GM19193 (cell line): Measurements from ENCODE around the gene PHACTR2.

ENCODE experiments used
- POLR2A ChIP-seq: IDR thresholded peaks from 4 replicates; pipeline ENCODE4 v1.6.1; 2011; ENCODE audit not compliant: insufficient read depth, insufficient read length; ENCODE audit errors: extremely low read depth

The PHACTR2 gene

GRCh38 chr6:143767433-143767832 lies 89.7 kb downstream of the PHACTR2 start:
- TF ChIP-seq POLR2A: no peak

GRCh38 chr6:143772116-143773086 lies 94.6 kb downstream of the PHACTR2 start:
- TF ChIP-seq POLR2A: no peak

- TF ChIP-seq POLR2A: no peak
Measured at GRCh38 chr6:143773506-143774150, 95.9 kb downstream of the PHACTR2 start.

GRCh38 chr6:143774347-143774746 lies 96.6 kb downstream of the PHACTR2 start:
- TF ChIP-seq POLR2A: no peak

DNA sequence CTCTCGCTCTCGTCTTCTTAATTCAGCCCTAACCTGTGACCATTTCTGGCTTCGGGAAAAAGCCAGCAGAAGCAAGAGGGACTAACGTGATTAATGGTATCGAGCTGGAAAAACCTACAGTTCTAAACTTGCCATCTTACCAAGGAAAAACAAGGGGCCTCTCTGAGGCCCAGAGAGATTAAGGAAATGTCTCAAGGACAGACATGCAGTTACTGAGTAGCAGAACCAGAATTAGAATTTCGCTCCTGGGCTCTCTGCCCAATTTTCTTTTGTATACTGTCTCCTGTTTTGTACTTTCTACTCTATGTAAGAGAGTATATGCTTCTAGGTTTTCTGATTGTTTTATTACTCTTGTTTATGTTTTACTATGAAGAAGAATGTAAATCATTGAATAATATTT lies 97.6 kb downstream of the PHACTR2 start:
- no peak for TF ChIP-seq POLR2A

- TF ChIP-seq POLR2A: no peak
Measured at GRCh38 chr6:143778926-143779325, 101.2 kb downstream of the PHACTR2 start.

DNA sequence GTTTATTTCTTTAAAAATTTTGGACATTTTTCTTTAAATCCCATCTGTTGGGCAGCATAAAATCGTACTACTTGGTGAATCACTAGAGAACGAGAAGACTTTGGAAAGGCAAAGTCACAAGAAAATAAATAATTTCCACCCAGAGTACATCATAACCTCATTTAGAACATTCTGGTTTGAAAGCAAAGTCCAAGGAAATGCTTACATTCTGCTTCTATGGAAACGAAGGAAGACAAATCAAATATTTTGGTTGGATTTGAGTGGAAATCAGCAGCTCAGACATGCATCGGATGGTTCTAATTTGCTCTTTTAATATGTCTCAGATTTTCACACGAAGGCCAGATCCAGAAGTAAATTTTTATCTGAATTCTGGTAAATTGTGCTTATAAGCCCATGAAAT lies 104.7 kb downstream of the PHACTR2 start:
- TF ChIP-seq POLR2A: no peak

GRCh38 chr6:143783077-143783476 lies 105.3 kb downstream of the PHACTR2 start:
- no peak for TF ChIP-seq POLR2A

DNA sequence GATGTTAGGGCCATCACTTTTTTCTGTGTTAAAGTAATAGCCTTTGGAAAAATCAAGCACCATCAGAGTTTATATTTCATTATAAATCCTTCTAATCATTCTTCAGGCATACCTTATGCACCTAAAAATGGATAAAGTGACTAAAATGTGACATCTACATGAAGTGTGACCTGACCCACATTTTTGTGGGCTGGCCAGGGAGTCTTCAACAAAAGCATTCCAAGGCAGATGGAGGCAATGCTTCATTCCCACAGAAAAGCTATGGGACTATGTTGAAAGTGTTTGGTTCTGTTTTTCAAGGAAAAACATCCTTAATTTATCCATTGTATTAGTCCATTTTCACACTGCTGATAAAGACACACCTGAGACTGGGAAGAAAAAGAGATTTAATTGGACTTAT lies 106.6 kb downstream of the PHACTR2 start:
- no peak for TF ChIP-seq POLR2A

DNA sequence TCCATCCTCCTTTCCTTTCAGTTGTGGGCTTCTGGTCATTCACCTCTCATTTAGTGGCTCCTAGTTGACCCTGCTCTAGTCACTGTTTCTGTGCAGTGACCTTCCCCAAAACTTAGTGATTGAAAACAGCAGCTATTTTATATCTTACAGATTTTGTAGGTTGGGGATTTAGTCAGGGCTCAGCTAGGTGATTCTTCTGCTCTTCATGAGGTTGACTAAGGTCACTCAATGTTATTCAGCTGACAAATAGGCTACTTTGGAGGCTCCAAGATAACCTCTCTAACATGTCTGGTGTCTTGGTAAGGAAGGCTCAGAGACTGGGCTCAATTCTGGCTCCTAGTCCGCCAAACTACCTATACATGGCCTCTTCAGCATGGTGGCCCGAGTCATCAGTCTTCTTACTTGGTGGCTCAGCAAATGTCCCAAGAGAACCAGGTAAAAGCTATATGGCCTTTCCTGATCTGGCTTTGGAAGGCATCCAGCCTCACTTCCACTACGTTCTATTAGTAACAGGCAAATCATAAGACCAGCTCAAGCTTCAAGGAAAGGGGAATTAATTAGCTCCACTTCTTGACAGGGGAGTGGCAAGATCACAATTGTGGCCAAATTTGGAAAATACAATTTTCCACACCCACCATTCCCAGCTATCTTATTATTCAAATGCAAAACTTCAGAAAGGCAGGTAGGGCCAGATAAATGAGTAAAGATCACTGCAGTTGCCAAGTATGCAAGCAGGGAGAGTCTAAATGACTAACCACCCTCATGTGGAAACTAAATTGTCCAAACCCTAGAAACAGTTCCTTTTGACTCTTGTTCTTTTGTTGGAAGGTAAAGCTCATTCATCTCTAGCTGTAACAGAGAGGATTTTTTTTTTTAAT lies 114.9 kb downstream of the PHACTR2 start:
- TF ChIP-seq POLR2A: no peak

- TF ChIP-seq POLR2A: no peak
Measured at GRCh38 chr6:143793280-143793619, 115.5 kb downstream of the PHACTR2 start.

- no peak for TF ChIP-seq POLR2A
Measured at GRCh38 chr6:143802833-143803565, 125.2 kb downstream of the PHACTR2 start.

DNA sequence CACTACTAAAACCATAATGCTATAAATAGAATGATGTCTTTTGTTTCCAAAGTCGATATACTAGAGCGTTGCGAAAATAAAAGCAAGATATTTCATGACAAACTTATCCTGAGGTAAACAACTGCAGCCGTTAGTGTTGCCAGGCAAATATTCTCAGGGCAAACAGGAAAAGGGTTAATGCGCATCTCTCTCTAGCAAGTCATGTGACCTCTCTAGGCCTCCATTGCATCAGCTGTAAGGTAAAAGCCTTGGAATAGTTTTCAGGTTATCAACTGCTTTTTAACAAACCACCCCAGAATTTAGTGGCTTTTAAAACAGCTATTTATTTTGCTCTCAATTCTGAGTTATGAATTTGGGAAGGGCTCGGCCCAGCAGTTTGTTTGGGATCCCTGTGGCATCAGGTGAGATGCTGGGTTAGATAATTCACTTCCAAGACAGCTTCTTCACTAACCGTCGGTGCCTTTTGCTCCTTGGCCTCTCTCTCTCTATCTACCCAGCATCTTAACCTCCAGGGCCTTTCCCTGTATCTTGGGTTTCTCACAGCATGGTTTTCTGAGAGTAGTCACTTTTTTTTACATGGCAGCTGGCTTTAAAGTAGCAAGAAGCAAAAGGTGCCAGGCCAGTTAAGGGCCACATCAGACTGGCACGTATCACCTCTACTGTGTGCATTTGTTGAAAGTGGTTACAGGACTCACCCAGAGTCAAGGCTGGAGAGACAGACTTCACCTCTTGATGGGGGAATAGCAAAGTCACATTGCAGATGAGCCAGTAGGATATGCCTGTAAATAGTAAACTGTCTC lies 126.2 kb downstream of the PHACTR2 start:
- no peak for TF ChIP-seq POLR2A

- TF ChIP-seq POLR2A: no peak
Measured at GRCh38 chr6:143804835-143805239, 127.1 kb downstream of the PHACTR2 start.
